Fibroblast of peridontal ligament (primary cell): ENCODE data around the gene ANKRD6.

Experiments used
- DNase-seq: peaks from one replicate; pipeline ENCODE4 v3.0.0-alpha.2; 2010; ENCODE audit errors: extremely low read depth

The ANKRD6 gene

GRCh38 chr6:89509777-89510281 is 76.9 kb downstream of the ANKRD6 start:
- no peak for DNase-seq

DNA sequence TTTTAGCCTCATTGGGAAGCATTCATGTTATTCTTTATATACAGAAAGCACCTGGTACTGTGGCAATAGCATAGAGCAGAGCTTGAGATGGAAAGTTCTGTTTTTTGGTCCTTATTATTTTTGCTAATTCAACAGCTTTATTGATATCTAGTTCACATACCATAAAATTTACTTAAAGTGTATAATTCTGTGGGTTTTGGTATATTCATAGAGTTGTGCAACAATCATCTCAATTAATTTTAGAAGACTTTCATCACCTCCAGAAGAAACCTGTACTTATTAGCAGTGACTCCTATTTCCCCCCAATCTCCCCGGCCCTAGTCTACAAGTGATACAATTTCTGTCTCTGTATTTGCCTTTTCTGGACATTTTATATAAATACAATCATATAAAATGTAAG is 77.4 kb downstream of the ANKRD6 start:
- no peak for DNase-seq

DNA sequence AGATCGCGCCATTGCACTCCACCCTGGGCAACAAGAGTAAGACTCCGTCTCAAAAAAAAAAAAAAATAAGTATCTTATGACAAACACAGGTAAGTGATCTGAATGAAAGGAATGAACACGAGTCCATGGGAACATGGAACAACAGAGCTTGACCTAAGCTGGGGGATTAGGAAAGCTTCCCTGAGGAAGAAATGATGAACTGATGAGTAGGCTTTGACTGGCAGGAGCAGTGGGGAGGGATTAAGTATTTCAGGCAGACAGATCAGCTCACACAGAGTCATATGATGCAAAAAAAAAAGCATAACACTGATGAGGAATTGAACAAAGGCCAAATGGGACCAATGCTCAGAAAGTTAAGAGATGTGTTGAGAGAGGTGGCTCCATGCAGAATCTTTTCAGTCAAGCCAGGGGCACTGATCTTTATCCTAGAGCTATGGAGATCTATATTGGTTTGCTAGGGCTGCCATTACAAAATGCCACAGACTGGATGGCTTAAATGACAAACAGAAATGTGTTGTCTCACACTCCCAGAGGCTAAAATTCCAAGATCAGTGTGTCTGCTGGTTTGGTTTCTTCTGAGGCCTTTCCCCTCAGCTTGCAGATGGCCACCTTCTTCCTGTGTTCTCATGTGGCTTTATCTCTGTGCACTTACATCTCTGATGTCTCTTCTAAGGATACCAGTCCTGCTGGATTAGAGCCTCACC is 85.6 kb downstream of the ANKRD6 start:
- DNase-seq, result no peak

DNA sequence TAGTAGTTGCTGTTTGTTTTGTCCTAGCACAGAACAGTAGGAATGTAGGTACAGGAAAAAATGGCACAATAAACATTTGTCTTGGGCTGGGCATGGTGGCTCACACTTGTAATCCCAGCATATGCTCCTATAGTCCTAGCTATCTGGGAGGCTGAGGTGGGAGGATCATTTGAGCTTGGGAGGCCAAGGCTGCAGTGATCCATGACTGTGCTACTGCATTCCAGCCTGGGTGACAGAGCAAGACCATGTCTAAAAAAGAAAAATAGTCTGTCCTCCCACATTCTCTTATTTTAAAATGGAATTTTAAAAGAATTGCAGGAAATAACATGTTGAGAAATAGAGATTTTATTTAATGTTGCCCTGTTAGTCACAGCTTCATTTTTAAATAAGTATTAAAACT is 87.8 kb downstream of the ANKRD6 start:
- DNase-seq, result no peak

- no peak for DNase-seq
Measured at GRCh38 chr6:89522778-89523177, 89.8 kb downstream of the ANKRD6 start.

DNA sequence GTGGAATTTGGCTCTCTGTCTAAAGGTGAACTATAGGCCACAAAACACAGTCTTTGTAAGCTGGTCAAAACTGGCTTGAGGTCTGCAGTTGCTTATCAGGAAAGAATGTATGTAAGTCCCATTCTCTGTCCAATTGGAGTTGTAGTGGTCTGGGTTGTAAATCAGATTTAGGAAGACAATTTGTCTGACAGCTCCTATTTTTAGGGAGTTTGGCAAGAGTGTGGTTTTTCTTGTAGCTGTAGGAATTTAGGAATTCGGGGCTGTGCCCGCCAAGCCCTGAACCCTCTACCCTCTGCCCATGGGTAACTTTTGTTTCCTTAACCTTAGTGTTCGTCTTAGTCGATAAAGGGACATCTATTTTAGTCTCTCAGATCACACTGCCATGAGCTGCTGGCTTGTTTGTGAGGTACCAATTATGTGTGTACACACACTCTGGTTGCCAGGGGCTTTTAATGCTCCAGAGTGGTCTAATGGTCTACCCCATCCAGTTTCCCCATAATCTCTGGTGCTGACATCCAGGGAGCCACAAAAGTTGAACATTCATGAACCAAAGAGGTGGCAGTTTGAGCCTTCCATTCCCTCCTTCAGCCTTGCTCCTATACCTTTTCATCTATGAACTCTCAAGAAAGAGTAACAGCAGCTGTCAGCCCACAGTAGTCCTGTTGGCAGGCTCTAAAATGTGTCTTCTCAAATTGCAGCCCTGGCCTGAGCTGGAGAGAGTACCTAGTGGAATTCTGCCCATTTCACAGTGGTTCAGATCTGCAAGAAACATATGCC is 93.0 kb downstream of the ANKRD6 start:
- no peak for DNase-seq

DNA sequence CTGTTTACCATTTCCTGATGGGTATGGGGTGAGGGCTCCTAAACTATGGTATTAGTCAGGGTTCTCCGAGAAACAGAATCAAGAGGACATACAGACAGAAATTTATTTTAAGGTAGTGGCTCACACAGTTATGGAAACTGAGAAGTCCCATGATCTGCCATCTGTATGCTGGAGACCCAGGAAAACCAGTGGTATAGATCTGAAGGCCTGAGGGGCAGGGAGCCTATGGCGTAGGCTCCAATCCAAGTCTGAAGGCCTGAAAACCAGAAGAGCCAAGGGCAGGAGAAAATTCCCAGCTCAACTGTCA is 93.6 kb downstream of the ANKRD6 start:
- DNase-seq, result no peak

DNA sequence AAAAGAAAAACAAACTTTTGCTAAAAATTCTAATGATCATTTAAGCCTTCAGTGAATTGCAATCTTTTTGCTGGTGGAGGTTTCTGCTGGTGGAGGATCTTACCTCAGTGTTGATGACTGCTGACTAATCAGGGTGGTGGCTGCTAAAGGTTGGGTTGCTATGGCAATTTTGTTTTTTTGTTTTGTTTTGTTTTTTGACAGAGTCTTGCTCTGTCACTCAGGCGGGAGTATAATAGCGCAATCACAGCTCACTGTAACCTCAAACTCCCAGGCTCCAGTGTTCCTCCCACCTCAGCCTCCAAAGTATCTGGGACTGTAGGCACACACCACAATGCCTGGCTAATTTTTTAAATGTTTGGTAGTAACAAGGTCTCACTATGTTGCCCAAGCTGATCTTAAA is 94.7 kb downstream of the ANKRD6 start:
- no peak for DNase-seq

DNA sequence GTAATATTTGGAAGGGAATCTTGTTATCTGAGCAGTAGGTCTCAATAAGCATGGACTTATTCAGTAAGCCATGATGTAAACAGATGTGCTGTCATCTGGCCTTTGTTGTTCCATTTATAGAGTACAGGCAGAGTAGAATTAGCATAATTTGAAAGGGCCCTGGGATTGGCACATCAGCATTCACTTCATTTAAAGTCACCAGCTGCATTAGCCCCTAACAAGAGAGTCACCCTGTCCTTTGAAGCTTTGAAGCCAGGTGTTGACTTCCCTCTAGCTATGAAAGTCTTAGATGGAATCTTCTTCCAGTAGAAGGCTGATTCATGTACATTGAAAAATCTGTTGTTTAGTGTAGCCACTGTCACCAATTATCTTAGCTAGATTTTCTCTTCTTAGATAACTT is 95.9 kb downstream of the ANKRD6 start:
- DNase-seq, result no peak

DNA sequence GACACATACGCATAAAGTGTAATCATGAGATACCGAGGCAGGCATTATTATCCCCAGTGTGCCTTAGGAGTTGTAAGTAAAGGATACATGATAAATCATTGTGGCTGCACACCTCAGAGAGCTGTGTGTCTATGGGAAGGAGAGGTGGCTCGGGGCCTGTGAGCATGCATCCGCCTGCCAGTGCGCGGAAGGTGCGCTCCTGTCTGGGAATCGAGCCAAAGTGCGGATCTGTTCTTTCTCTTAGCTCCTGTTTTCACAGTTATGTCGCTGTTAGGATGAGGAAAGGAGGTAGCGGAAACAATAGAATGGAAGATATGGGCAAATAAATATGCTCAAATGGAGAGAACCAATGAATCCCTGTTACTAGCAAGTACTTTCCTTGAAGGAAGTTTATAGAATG is 98.0 kb downstream of the ANKRD6 start:
- no peak for DNase-seq

- DNase-seq, result no peak
Measured at GRCh38 chr6:89536231-89536630, 103.3 kb downstream of the ANKRD6 start.

- DNase-seq, result no peak
Measured at GRCh38 chr6:89539779-89540178, 106.8 kb downstream of the ANKRD6 start.

DNA sequence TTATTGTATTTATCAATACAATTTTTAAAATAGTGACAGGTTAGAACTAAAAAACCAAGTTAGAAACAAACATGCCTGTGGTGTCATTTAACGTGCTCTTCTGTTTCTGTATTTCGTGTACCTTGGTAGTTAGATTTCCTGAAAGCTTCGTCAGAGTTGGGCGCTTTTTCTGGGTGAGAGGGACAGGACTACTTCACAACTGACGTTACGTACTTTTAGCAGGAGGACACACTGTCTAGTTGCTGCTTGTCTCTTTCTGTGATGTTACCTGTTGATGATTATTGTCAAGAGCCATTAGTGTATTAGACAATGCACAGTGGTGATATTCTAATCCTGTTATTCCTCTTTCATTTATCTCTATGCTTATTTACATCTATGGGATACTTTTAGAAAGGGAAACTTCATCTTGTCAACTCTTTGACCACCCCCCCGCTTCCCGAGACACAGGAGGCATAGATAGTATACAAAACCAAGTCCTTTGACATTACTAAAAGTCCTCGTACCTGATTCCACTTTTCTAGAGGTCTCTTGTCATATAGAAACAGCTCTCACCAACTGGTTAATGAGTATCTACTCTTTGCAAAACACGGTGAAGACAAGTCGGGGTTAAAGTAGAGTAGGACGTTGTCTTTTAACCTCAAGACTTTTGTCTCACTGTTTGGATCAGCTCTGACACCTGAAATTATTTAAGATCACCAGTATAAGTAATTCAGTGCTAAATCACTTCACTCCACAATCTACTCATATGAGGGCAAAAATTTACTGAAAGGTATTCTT is 109.3 kb downstream of the ANKRD6 start:
- no peak for DNase-seq

DNA sequence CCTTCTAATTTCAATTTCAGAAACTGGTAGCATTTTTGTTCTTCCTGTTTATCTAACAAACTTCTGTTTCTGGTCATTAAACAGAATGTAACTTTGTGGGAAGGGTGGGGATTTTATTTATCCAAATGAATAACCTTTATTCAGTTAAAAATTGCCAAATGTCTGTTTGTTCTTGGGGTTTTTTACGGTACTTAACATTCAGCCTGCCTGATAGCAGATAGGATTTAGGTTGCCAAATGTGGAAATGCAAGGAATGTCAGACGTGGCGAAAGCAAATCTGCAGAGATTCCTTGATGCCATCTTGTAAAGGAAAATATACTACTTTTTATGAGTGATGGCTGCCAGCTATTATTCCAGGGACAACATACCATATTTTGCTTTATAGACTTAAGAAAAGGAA is 109.9 kb downstream of the ANKRD6 start:
- no peak for DNase-seq

DNA sequence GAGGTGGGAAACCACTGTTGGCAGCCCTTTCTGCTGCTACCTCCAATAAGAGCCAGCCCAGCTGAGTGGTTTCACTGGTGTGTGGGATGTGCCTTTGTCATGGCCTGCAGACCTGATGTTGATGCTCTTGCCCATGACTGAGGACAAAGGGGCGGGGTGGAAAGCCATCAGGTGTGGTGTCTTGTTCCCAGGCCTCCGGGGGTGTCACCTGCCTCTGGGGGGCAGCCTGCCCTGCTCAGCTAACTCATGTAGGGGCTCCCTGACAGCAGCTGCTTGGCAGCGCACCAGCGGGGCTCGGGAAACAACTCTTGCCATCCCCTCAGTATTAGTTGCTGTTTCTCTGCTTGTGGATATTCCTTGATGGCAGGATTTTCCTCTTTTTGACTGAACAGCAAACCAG is 114.3 kb downstream of the ANKRD6 start:
- DNase-seq, result no peak

DNA sequence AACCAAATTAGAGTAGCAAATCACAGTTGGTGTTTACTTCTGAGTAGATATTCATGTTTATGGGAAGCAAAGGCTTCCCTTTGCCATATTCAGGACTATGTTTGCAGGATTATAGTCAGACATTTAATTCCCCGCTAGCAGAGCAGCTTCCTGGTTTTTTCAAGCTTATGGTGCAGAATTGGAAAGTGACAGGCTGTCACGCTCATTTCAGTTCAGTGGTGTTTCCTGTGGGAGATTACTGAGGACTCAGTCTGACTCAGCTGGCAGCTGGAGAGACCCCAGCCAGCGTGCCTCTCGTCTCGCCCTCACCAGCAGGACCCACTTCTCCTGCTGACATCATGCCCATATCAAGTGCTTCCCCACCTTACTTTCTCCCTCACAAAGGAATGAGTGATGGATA is 120.5 kb downstream of the ANKRD6 start:
- DNase-seq, result no peak

- no peak for DNase-seq
Measured at GRCh38 chr6:89554106-89554505, 121.2 kb downstream of the ANKRD6 start.

DNA sequence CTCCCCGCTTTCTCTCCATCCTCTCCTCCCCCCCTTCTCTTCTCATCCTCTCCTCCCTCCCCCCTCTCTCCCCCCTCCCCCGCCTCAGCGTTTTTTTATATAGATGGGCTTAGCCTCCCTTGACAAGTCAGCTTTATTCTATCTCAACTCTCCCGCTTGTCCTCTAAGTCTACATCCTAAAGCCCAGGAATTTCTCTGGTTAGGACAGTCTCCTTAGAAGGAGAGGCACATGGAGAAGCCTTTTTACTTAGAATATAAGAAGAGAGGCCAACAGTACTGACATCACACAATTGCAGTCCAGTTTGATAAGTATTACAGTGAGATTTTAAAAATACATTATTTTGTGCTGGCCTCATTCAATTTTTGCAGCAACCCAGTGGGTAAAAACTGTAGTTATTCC is 122.1 kb downstream of the ANKRD6 start:
- DNase-seq, result no peak

DNA sequence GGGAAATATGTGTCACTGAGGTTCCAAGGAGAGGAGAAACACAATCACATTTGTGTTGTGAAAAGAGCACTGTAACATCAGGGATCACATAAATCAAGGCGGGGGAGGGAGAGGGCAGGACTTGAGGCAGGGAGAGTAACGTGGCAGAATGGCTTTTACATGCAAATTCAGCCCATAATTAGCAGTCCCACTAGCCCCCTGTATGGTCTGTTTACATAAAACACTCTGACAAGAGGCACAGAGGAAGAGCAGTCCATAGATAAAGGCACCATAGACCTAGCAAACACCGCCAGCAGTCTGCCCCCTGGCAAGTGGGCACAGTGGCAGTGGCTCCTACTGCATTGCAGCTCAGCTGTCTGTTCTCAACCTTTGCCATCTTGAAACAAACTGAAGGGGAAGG is 122.9 kb downstream of the ANKRD6 start:
- DNase-seq, result no peak

DNA sequence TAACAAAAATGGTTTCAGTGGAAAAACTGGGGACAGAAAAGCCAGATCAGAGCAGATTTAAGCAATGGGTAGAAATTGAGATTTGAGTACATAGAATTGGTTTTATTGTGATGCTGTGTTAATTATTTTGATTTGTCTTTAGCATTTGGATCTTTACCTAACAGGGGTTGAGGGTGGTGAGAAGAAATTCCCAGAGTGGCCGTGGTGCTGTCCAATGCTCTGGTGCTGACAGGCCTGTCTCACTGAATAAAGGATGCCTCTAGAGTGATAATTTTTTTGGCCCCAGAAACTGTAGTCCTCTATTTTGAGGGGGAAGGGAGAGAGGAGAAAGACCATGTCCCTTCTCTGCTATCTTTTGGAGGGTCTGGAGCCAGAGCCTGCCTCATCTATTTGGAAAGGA is 126.5 kb downstream of the ANKRD6 start:
- DNase-seq, result no peak

DNA sequence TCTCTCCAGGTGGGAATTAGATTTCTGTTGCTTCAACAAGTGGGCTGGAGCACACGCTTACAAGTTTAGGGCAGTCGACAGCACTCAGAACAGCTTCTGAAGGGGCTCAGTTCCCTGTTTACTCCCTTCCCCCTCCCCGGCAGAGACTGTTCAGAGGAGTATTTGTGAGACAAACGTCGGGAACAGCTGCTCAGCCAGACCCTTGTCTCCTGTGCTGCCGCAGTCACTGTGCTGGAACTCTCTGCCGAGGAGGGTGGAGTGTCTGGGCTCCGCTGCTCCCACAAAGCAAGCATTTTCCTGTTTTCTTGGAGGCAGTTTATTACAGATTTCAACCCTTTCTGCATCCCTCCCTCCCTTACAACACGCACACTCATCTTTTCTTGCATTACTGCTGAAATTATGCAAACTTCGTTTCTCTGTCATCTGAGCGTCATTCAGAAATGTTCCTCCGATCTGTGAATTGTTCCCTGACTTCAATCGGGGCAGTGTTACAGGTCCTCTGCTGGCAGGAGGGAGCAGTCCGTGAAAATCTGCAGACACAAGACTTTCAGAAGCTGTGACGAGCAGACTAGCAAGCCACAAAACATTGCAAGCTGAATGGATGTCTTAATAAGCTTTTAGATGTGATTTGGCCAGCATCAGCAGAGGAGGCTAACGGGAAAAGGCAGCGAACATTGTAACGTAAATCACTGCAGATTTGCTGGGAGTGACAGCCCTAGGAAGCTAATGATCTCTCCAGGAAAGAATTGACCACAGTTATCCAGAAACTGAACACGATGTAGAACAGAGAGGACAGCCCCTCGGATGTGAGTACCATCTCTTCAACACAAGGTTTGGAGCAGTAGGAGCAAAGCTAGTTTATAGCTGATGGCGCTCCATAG is 129.4 kb downstream of the ANKRD6 start:
- DNase-seq, result no peak

GRCh38 chr6:89563866-89564265 is 130.9 kb downstream of the ANKRD6 start:
- no peak for DNase-seq
